MCF 10A (cell line): Measurements from ENCODE around the gene CLTA. TPM values are rescaled to one million over a fixed set of nuclear protein-coding genes. Genes with fewer than 3 reads are reported as not detected.

Experiments
- BruUV-seq: library from RNA; stranded (reverse); fragments of 400-500 nt; replicated peaks from 2 replicates; lab custom pipeline; 2021; lab: Mats Ljungman, UMichigan
- CTCF ChIA-PET: fragments of 300-600 bp; sonication (Branson Sonifier 250); formaldehyde crosslinking; extraction: SDS; loops from one replicate; lab custom pipeline; 2021; ENCODE audit warnings: antibody characterized with exemption, inconsistent platforms; lab: Yijun Ruan, JAX
- POLR2A ChIA-PET: fragments of 300-600, 350-650 bp; sonication (Branson Sonifier 250); formaldehyde crosslinking; extraction: SDS; loops from one replicate; lab custom pipeline; 2020; ENCODE audit warnings: antibody characterized with exemption, inconsistent platforms; lab: Yijun Ruan, JAX
- DNase-seq: peaks from one replicate; pipeline ENCODE4 v3.0.0-alpha.2; 2018; ENCODE audit not compliant: unreplicated experiment
- H3K27ac Mint-ChIP-seq: one replicate; pipeline ENCODE4 v1.8.0; 2022; ENCODE audit warnings: mild to moderate bottlenecking, low read depth, mixed read lengths; ENCODE audit not compliant: unreplicated experiment
- H3K27me3 Mint-ChIP-seq: one replicate; pipeline ENCODE4 v1.8.0; 2022; ENCODE audit warnings: mixed read lengths; ENCODE audit not compliant: insufficient read depth, unreplicated experiment
- H3K36me3 Mint-ChIP-seq: one replicate; pipeline ENCODE4 v1.8.0; 2022; ENCODE audit warnings: mild to moderate bottlenecking, moderate library complexity, mixed read lengths; ENCODE audit not compliant: insufficient read depth, unreplicated experiment
- H3K4me1 Mint-ChIP-seq: one replicate; pipeline ENCODE4 v1.8.0; 2022; ENCODE audit warnings: mixed read lengths; ENCODE audit not compliant: insufficient read depth, unreplicated experiment
- H3K4me3 Mint-ChIP-seq: one replicate; pipeline ENCODE4 v1.8.0; 2022; ENCODE audit warnings: mild to moderate bottlenecking, moderate library complexity, mixed read lengths; ENCODE audit not compliant: unreplicated experiment
- H3K9me3 Mint-ChIP-seq: one replicate; pipeline ENCODE4 v1.8.0; 2022; ENCODE audit warnings: mixed read lengths; ENCODE audit not compliant: unreplicated experiment
- intact Hi-C: fragments of 100-400 bp; cut with micrococcal nuclease; formaldehyde crosslinking; loops from 2 replicates; pipeline ENCODE4 v1.14.1; 2022
- total RNA-seq: library from RNA; stranded (reverse); gene quantifications from 2 replicates; pipeline ENCODE4 v1.2.3, GENCODE V29; 2022
- TF ChIP-seq, protein P1 (sequence below): fragments of 200-600 bp; IDR thresholded peaks from one replicate; pipeline ENCODE4 v1.8.0; 2022; ENCODE audit warnings: antibody characterized with exemption, mild to moderate bottlenecking; ENCODE audit not compliant: unreplicated experiment

The CLTA gene
- total RNA-seq, 1 experiment from 2014 or later, result 189 TPM

DNA sequence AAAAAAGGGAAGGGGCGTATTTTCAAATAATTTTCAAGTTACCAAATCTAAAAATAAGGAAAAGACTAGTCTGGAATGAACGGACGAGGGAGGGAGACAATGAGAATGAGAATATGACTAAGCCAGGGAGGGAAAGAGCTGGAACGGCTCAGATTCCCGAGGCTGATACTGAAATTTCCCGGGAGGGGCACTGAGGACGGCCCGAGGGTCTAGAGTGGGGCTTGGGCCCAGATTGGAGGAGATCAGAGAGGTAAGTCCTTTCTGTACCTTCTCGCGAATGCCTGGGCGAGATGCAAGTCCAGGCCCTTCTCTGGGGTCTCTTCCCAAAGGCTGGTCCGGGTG lies 24.9 kb upstream of the CLTA start:
- Mint-ChIP-seq H3K27me3 (no peaks in the 10 kb centered on the region), H3K4me1 (peaks cover 8% of the 10 kb centered on the region), H3K9me3 (no peaks in the 10 kb centered on the region), H3K4me3 (no peak overlapping the region), H3K36me3 (no peaks in the 10 kb centered on the region), H3K27ac (no peak overlapping the region)
- CTCF ChIA-PET, result interaction anchor here (0.6 to 9.4 kb wide), 22 partner anchors 10 to 1253 kb away, joined by 3 to 106 read pairs (median 6); partner anchors contain the start of gene CLTA
- intact Hi-C loops, result loop anchor here (1.0 kb wide), 3 partner anchors 24 to 157 kb away; no protein-coding TSS in a partner anchor
- BruUV-seq, result no TSS peak
- TF ChIP-seq, protein P1, sequence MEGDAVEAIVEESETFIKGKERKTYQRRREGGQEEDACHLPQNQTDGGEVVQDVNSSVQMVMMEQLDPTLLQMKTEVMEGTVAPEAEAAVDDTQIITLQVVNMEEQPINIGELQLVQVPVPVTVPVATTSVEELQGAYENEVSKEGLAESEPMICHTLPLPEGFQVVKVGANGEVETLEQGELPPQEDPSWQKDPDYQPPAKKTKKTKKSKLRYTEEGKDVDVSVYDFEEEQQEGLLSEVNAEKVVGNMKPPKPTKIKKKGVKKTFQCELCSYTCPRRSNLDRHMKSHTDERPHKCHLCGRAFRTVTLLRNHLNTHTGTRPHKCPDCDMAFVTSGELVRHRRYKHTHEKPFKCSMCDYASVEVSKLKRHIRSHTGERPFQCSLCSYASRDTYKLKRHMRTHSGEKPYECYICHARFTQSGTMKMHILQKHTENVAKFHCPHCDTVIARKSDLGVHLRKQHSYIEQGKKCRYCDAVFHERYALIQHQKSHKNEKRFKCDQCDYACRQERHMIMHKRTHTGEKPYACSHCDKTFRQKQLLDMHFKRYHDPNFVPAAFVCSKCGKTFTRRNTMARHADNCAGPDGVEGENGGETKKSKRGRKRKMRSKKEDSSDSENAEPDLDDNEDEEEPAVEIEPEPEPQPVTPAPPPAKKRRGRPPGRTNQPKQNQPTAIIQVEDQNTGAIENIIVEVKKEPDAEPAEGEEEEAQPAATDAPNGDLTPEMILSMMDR, result no peak
- no peak for DNase-seq
- POLR2A ChIA-PET, result interaction anchor here (0.7 to 2.4 kb wide), 2 partner anchors 25 to 310 kb away, joined by 3 to 15 read pairs; partner anchors contain the start of gene CLTA

DNA sequence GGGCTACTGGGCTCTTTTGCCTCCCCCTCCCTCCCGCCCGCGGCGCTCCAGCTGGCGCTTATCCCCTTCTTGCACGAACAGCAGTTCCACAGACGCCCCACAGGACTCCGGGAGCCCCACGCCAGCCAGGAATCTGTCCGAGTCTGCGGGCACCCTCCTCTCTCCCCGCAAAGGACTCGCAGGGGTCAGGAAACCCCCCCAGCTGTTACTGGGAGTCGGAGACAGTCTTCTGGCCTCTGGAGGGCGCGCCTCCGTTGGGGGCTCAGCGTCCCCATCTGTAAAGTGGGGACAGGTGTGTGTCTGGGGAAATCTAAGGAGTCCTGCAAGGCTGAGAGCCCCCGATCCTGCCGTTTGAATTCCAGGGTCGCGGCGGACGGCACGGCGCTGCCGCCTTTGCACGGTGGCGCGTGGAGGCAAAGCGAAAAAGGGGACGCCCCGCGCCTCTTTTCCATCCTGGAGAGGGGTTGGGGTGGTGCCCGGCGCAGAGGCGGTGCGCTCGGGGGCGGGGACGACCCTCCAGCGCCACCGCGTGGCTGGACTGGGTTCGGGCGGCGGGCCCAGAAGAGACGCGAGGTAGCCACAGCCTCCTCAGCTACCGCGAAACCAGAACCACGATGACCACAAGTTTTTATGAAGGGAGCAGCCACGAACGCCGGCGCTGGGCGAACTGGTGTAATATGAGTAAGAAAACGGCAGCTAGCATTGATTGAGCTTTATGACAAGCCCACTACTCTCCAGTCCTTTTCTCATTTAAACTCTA lies 24.4 kb upstream of the CLTA start:
- DNase-seq, result peak; percentile 72
- H3K36me3 Mint-ChIP-seq, result no peaks in the 10 kb centered on the region
- intact Hi-C loops, result loop anchor here (1.0 kb wide), 3 partner anchors 25 to 158 kb away; no protein-coding TSS in a partner anchor
- H3K4me3 Mint-ChIP-seq, result peak overlapping the region; percentile 63
- H3K27me3 Mint-ChIP-seq, result no peaks in the 10 kb centered on the region
- H3K27ac Mint-ChIP-seq, result no peak overlapping the region
- no TSS peak for BruUV-seq
- peaks cover 3% of the 10 kb centered on the region for H3K4me1 Mint-ChIP-seq
- no peaks in the 10 kb centered on the region for H3K9me3 Mint-ChIP-seq
- ChIA-PET CTCF (interaction anchor here (0.6 to 9.4 kb wide), 39 partner anchors 8 to 1252 kb away, joined by 3 to 106 read pairs (median 4); partner anchors contain the start of gene CLTA), POLR2A (interaction anchor here (0.6 to 2.4 kb wide), 4 partner anchors 11 to 63 kb away, joined by 3 to 15 read pairs (median 4); partner anchors contain the start of gene CLTA)
- TF ChIP-seq, protein P1, result peak; percentile 90

DNA sequence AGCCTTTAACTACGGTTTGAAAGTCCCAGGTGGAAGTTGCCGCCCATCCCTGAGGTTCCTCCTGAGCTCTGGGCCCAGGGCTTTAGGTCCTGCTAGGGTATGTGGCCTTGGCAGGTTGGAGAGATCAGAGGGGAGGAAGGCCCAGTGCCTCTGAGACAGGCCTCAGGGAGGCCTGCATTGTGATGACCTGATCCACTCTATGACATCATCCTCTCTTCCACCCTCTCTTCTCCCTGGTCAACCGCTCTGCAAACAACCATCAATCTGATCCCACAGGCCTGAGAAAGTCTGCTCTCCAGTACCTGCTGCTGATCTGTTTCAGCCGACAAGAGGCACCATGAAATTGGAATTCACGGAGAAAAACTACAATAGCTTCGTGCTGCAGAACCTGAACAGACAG lies 21.6 kb upstream of the CLTA start, which contains the start of gene CCIN:
Gene CCIN (plus strand): TSS at position 223 of the 400 bp plus-strand sequence. CDS start 115 bp downstream, at position 338.
- DNase-seq, result no peak
- intact Hi-C loops, result no loop called here
- no peaks in the 10 kb centered on the region for H3K36me3 Mint-ChIP-seq
- BruUV-seq, result no TSS peak
- H3K4me1 Mint-ChIP-seq, result no peaks in the 10 kb centered on the region
- H3K27me3 Mint-ChIP-seq, result no peaks in the 10 kb centered on the region
- POLR2A ChIA-PET, result interaction anchor here (1.0 kb wide), 2 partner anchors 14 to 21 kb away, joined by 3 read pairs; no protein-coding TSS in a partner anchor
- no peak within 1 kb of the TSS for H3K4me3 Mint-ChIP-seq
- H3K27ac Mint-ChIP-seq, result no peak within 1 kb of the TSS
- TF ChIP-seq, protein P1, result no peak
- CTCF ChIA-PET, result interaction anchor here (0.8 to 9.4 kb wide), 7 partner anchors 21 to 1041 kb away, joined by 3 to 106 read pairs (median 6); partner anchors contain the start of gene CLTA
- no peaks in the 10 kb centered on the region for H3K9me3 Mint-ChIP-seq

DNA sequence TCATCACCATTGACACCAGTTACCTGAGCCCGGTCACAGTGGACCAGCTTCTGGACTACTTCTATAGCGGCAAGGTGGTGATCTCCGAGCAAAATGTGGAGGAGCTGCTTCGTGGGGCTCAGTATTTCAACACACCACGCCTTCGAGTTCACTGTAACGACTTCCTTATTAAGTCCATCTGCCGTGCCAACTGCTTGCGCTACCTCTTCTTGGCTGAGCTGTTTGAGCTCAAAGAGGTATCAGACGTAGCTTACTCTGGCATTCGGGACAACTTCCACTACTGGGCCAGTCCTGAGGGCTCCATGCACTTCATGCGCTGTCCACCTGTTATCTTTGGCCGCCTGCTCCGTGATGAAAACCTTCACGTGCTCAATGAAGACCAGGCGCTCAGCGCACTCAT lies 21.0 kb upstream of the CLTA start:
- intact Hi-C loops, result no loop called here
- no peaks in the 10 kb centered on the region for H3K4me1 Mint-ChIP-seq
- CTCF ChIA-PET, result interaction anchor here (0.8 to 9.4 kb wide), 7 partner anchors 21 to 1041 kb away, joined by 3 to 106 read pairs (median 6); partner anchors contain the start of gene CLTA
- H3K4me3 Mint-ChIP-seq, result no peak overlapping the region
- no peaks in the 10 kb centered on the region for H3K27me3 Mint-ChIP-seq
- no TSS peak for BruUV-seq
- no peak overlapping the region for H3K27ac Mint-ChIP-seq
- TF ChIP-seq, protein P1, result no peak
- DNase-seq, result no peak
- no peaks in the 10 kb centered on the region for H3K36me3 Mint-ChIP-seq
- no peaks in the 10 kb centered on the region for H3K9me3 Mint-ChIP-seq
- POLR2A ChIA-PET, result interaction anchor here (1.0 kb wide), 1 partner anchor 14 kb away, joined by 3 read pairs; no protein-coding TSS in a partner anchor
